ENCODE results near the gene CAMK1D. TPM values are rescaled to one million over a fixed set of nuclear protein-coding genes. Genes with fewer than 3 reads are reported as not detected.

CAMK1D gene
- total RNA-seq, 3 donors from 2014 or later (not counting 1 experiment from before 2014, with no cell fraction given), result 44.2 to 56.4 (median 49.7) TPM

- H3K4me1 Mint-ChIP-seq, result peaks cover 11 to 13% of the 10 kb centered on the region in 2 donors
- Histone ChIP-seq H3K27me3 (ENCODE audit: control insufficient read depth, insufficient read depth, low read length) (no peaks in the 10 kb centered on the region), H3K27ac (ENCODE audit: low read length) (no peak overlapping the region), H3K4me1 (ENCODE audit: control insufficient read depth, insufficient read depth, low read length) (peaks cover 5% of the 10 kb centered on the region), H3K36me3 (ENCODE audit: control insufficient read depth, insufficient read depth, low read length) (peaks cover 8% of the 10 kb centered on the region), H3K9me3 (ENCODE audit: control insufficient read depth, insufficient read depth, low read length) (no peaks in the 10 kb centered on the region), H3K4me3 (ENCODE audit: low read length) (no peak overlapping the region)
- H3K4me3 Mint-ChIP-seq, result no peak overlapping the region
- ATAC-seq (no peak), DNase-seq (no peak)
- intact Hi-C loops (cut with micrococcal nuclease), result no loop called here
- H3K9me3 Mint-ChIP-seq, result no peaks in the 10 kb centered on the region
- no peak for TF ChIP-seq CTCF (IDR thresholded peaks at IDR 0.05)
- no peaks in the 10 kb centered on the region for H3K27me3 Mint-ChIP-seq (ENCODE audit: low read depth in 2 of 2)
- no peaks in the 10 kb centered on the region for H3K36me3 Mint-ChIP-seq
- 96% methylated on average over 11 of the region's 12 CpGs for WGBS (ENCODE audit: insufficient coverage)
- H3K27ac Mint-ChIP-seq, result no peak overlapping the region
Measured at GRCh38 chr10:12825260-12825849, 476.0 kb downstream of the CAMK1D start.

- ATAC-seq, result no peak
- Histone ChIP-seq H3K27me3 (ENCODE audit: control insufficient read depth, insufficient read depth, low read length) (no peaks in the 10 kb centered on the region), H3K36me3 (ENCODE audit: control insufficient read depth, insufficient read depth, low read length) (peaks cover 4% of the 10 kb centered on the region), H3K4me3 (ENCODE audit: low read length) (no peak overlapping the region), H3K4me1 (ENCODE audit: control insufficient read depth, insufficient read depth, low read length) (no peaks in the 10 kb centered on the region), H3K27ac (ENCODE audit: low read length) (no peak overlapping the region), H3K9me3 (ENCODE audit: control insufficient read depth, insufficient read depth, low read length) (no peaks in the 10 kb centered on the region)
- H3K4me1 Mint-ChIP-seq, result no peaks in the 10 kb centered on the region
- no peaks in the 10 kb centered on the region for H3K36me3 Mint-ChIP-seq
- 89% methylated on average over 6 of the region's 6 CpGs for WGBS (ENCODE audit: insufficient coverage)
- no peak for TF ChIP-seq CTCF (IDR thresholded peaks at IDR 0.05)
- intact Hi-C loops (cut with micrococcal nuclease), result no loop called here
- no peaks in the 10 kb centered on the region for H3K9me3 Mint-ChIP-seq
- H3K27ac Mint-ChIP-seq, result no peak overlapping the region
- H3K27me3 Mint-ChIP-seq (ENCODE audit: low read depth in 2 of 2), result no peaks in the 10 kb centered on the region
- H3K4me3 Mint-ChIP-seq, result no peak overlapping the region
- no peak for DNase-seq
Measured at GRCh38 chr10:12826800-12827372, 477.5 kb downstream of the CAMK1D start.

- no peak for TF ChIP-seq CTCF (IDR thresholded peaks at IDR 0.05)
- no peaks in the 10 kb centered on the region for H3K36me3 Mint-ChIP-seq
- no peak overlapping the region for H3K4me3 Mint-ChIP-seq
Measured at GRCh38 chr10:12828736-12829135, 479.4 kb downstream of the CAMK1D start.

More at GRCh38 chr10:12828736-12829135, 479.4 kb downstream of the CAMK1D start:
- WGBS (ENCODE audit: insufficient coverage), result 97% methylated on average over 16 of the region's 16 CpGs
- H3K27me3 ChIP-seq (ENCODE audit: control insufficient read depth, insufficient read depth, low read length), result no peaks in the 10 kb centered on the region
- no peak overlapping the region for H3K4me3 ChIP-seq (ENCODE audit: low read length)
- no peaks in the 10 kb centered on the region for H3K9me3 ChIP-seq (ENCODE audit: control insufficient read depth, insufficient read depth, low read length)
- no peaks in the 10 kb centered on the region for H3K27me3 Mint-ChIP-seq (ENCODE audit: low read depth in 2 of 2)
- DNase-seq (no peak), ATAC-seq (no peak)
- intact Hi-C loops (cut with micrococcal nuclease), result no loop called here
- H3K9me3 Mint-ChIP-seq, result no peaks in the 10 kb centered on the region
- peaks cover 4% of the 10 kb centered on the region for H3K36me3 ChIP-seq (ENCODE audit: control insufficient read depth, insufficient read depth, low read length)
- H3K27ac Mint-ChIP-seq, result no peak overlapping the region
- H3K27ac ChIP-seq (ENCODE audit: low read length), result no peak overlapping the region
- H3K4me1 ChIP-seq (ENCODE audit: control insufficient read depth, insufficient read depth, low read length), result no peaks in the 10 kb centered on the region
- H3K4me1 Mint-ChIP-seq, result no peaks in the 10 kb centered on the region
